Skeletal muscle cell (primary cell): ENCODE data around the gene DISC1.
"Not testable (repeated sequence)": the region's sequence is repeated elsewhere in the genome, so short reads cannot be mapped to it uniquely, and the experiment has no call there.

Source experiments
- DNase-seq: peaks from one replicate; pipeline ENCODE4 v3.0.0-alpha.2; 2010; ENCODE audit warnings: low read depth
- H3K4me3 ChIP-seq: 2 replicates; pipeline ENCODE4 v1.5.1; 2011; ENCODE audit warnings: low read depth, mild to moderate bottlenecking, control low read depth, low read length, moderate library complexity

DISC1 gene

DNA sequence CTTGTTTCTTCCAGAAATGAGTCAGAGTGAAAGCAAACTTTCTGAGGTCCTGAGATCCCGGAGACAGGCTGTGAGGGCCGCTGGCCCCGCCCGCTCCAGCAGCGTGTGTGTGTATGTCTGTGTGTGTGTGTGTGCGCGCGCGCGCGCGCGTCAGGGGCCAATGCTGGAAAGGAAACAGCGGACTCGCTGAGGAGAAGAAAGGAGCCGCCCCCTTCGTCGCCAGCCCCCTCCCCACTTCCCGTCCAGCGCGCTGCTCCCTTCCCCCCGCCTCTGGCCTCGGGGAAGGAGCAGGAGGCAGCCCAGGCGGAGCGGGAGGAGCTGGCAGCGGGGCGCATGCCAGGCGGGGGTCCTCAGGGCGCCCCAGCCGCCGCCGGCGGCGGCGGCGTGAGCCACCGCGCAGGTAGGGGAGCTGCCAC lies at the start of gene DISC1:
Gene DISC1 (plus strand): TSS at position 256 of the 416 bp plus-strand sequence. CDS start 78 bp downstream, at position 334.
- H3K4me3 ChIP-seq = peak within 1 kb of the TSS; percentile 83
- DNase-seq = peak; percentile 77

DNA sequence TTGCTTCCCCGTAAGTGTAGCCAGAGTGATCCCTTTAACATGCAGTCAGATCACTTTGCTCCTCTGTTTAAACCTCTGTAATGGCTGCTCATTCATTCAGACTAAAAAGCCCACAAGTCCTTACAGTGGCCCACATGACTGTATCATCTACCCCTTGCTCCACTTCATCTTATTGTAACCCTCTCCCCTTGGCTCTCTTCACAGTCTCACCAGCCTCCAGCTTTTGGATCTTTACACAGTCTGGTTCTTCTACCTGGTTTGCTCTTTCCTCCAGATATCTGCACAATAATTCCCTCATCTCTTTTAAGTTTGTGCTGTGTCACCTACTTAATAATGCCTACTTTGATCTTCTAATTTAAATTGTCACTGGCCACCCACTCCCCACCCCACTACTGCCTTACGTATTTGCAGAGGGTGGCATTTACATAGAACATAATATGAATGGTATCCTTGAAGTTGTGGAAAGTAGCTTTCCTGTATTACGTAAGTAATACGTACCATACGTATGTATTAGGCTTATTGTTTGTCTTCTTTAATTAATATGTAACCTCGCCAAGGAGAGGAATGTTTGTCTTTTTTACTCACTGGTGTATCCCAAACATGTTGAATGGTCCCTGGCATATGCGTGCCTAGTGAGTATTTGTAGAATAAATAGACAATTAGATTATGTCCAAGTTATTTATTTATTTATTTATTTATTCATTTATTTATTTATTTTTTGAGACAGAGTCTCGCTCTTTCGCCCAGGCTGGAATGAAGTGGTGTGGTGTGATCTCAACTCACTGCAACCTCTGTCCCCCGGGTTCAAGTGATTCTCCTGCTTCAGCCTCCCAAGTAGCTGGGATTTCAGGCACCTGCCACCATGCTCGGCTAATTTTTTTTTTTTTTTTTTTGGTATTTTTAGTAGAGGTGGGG lies 49.5 kb upstream of the DISC1 start:
- no peak overlapping the region for H3K4me3 ChIP-seq
- no peak for DNase-seq

DNA sequence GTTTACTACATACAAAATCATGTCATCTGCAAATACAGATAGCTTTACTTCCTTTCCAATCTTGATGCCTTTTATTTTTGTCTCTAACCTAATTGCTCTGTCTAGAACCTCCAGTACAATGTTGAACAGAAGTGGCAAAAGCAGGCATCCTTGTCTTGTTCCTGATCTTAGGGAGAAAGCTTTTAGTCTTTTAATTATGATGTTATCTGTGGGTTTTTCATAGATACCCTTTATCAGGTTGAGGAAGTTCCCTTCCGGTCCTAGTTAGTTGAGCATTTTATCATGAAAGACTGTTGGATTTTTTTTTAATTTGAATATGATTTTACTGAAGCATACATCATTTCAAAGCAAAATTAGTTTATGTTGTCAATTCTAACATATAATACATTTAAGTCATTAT lies 45.7 kb upstream of the DISC1 start:
- H3K4me3 ChIP-seq = no peak overlapping the region
- no peak for DNase-seq

DNA sequence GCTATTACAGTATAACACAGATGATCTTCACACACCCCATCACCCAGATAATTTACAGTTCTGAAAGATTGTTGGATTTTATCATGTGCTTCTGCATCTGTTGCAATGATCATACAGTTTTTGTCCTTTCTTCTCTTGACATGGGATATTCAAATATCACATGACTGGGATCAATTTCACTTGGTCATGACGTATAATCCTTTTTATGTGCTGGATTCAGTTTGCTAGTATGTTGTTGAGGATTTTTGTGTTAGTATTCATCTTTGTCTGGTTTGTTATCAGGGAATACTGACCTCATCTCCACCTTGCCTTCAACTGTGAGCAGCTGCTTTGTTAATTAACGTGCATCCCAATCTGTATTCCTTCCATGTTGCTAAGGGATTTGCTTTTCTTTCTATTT lies 44.7 kb upstream of the DISC1 start:
- DNase-seq = no peak

DNA sequence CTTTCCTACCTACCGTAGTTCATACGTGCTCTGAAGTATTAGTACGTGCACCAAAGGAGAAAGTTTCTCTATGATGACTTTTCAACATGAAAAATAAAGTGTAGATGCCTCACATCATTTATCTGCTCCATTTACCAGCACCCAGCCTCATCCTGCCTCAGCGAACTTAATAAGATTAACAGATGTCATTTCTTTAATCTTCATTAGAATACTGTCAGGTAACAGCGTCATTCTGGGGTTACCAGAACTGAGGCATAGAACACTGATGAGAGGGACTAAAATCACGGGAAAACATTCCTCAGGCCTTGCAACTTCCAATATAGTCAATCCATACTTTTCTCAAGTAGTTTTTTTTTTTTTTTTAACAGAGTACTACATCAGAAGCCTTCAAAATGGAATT lies 43.2 kb upstream of the DISC1 start:
- no peak for DNase-seq
- H3K4me3 ChIP-seq = no peak overlapping the region

More for the DNA sequence above, 44.7 kb upstream of the DISC1 start:
- H3K4me3 ChIP-seq = no peak overlapping the region

DNA sequence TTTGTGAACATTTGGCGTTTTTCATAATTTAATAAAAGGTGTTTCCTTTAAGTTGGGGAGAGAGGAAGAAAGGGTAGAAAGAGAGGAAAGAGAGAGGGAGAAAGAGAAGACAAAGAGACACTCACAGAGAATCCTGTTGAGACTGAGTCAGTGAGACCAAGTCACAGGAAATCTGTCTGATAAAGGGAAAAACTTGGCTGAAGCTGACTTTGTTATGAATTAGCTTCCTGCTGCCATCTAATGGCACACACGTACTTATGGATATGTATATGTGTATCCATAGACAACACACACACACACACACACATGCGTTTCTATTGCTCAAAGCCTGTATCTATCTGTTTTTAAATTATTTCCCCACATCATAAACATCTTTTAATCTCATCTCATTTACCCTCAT lies 42.5 kb upstream of the DISC1 start:
- H3K4me3 ChIP-seq = no peak overlapping the region
- peak; percentile 49 for DNase-seq

DNA sequence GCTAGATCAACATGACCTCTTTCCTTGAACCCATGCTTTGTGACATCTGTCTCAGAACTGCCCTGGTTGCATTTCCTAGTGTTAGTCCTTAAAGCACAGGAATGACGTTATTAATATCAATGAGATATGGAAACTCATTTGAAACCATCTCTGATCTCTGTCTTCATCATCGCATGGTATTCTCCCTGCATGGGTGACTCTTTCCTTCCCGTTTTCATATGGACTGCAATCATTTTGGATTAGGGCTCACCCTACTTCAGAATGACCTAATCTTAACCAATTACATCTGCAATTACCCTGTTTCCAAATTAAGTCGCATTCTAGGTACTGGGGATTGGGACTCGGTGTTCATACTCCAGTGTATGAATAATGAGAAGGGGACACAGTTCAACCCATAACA lies 41.7 kb upstream of the DISC1 start:
- no peak for DNase-seq

DNA sequence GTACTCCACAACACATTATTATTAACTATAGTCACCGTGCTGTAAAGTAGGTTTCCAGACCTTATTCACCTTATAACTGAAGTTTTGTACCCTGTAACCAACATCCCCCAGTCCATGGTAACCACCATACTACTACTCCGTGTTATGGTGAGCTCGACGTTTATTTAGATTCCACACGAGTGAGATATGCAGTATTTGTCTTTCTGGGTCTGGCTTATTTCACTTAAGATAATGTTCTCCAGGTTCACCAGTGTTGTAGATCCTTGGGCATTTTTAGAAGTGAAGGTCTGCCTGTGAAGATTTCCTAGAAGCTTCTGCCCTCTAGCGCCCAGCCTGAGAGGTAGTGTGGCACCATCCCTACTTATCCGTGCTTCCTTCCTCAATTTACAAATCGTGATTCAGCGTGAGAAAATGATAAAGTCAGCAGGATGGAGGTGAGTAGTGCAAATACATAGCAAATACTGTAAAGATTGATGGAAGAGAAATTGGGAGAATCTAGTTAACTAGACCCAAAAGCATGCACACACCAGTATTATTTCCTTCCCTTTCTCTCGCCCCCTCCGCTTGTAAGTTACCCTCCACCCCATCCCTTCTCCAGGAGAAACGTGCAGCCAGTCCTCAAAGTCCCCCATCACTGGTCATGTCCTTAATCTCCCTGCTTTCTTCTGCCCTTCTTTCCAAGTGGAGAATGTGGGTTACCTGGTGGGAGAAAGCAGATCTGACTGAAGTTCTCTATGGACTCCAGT lies 36.0 kb upstream of the DISC1 start:
- peak; percentile 31 for DNase-seq
- H3K4me3 ChIP-seq = no peak overlapping the region

More for the DNA sequence above, 41.7 kb upstream of the DISC1 start:
- H3K4me3 ChIP-seq = no peak overlapping the region

DNA sequence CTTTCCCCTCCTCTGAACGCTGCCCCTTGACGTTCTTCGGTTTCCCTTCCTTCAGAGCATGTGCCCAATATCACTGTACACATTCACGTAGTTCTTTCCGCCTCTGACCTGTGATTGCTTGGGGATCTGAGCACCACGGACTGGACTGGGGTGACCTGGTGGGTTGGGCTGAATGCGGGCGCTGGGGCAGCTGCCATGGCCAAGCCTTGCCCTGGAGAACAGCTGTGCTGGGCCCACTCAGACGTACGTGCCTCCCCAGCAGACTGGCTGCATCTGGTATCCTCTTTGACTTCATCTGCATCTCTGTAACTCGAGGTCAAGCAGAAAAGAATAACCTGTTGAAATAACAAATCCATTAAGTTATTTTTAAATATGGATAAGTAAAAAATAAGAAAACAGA lies 35.1 kb upstream of the DISC1 start:
- H3K4me3 ChIP-seq = no peak overlapping the region
- DNase-seq = no peak

DNA sequence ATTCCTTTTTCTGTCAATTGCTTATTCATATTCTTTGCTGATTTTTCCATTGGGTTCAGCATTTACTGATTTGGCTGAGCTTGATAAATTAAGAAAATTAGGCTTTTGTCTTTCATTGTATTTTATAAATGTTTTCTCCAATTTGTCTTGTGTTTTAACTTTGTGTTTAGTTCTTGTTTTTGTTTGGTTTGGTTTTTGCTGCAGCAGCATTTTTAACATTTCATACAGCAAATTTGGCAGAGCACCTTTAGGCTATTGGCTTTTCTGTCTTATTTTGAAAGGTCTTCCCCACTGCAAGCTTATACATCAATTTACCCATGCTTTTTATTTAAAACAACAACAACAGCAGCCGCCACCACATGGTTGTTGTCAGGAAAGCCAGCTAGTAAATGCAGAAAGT lies 33.8 kb upstream of the DISC1 start:
- H3K4me3 ChIP-seq = no peak overlapping the region
- no peak for DNase-seq

DNA sequence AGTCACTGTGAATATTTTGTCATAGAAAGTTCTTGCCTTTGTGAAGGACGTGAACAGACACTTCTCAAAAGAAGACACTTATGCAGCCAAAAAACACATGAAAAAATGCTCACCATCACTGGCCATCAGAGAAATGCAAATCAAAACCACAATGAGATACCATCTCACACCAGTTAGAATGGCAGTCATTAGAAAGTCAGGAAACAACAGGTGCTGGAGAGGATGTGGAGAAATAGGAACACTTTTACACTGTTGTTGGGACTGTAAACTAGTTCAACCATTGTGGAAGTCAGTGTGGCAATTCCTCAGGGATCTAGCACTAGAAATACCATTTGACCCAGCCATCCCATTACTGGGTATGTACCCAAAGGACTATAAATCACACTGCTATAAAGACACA lies 33.3 kb upstream of the DISC1 start:
- not testable (repeated sequence) for H3K4me3 ChIP-seq, DNase-seq

DNA sequence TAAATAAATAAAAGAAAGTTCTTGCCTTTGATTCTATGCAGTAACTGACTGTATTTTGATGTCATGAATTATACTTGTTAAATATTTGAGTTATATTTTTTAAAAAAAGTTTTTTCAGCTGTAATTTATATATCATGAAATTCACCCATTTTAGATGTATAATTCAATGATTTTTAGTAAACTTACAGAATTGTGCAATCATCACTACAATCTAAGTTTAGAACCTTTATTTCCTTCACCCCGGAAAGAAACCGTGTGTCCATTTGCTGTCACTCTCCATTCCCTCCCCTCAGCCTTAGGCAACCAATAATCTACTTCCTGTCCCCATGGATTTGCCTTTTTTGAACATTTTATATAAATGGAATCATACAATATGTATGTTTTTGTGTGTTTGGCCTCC lies 32.5 kb upstream of the DISC1 start:
- DNase-seq = no peak
- no peak overlapping the region for H3K4me3 ChIP-seq

DNA sequence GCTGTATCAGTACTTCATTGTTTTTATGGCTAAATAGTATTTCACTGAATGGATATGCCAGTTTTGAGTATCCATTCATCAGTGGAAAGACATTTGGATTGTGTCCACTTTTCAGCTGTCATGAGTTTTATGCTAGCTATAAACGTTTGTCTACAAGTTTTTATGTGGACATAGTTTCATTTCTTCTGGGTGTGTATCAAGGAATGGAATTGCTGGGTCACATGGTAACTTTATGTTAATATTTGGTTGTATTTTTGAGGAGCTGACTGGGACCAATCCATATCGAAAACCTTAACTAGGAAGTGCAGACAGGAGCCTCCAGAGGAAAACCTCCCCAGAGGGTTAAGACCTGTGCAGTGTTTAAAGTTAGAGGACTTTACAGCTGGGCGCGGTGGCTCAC lies 31.8 kb upstream of the DISC1 start:
- no peak for DNase-seq
- H3K4me3 ChIP-seq = no peak overlapping the region

DNA sequence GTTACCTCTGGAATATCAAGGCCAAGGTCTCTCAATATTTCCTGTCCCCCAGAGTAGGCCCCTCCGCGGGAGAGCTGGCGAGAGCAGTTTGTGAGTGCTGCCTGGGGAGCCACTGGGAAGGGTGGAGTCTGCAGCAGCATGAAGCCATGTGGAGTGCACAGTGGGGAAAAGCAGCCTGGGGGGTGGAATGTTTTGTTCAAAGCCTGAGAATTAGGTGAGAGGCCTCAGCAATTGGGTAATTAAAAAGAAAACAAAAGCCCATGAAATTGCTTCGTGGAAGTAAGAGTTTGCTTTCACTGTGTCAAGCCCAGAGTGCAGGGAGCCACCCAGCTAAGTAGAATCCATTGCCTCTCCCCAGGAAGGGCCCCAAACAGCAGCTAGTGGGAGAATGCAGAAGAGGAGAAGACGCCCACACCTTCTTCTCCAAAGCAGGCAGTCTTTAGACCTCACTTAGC lies 30.2 kb upstream of the DISC1 start:
- no peak for DNase-seq
- H3K4me3 ChIP-seq = no peak overlapping the region

DNA sequence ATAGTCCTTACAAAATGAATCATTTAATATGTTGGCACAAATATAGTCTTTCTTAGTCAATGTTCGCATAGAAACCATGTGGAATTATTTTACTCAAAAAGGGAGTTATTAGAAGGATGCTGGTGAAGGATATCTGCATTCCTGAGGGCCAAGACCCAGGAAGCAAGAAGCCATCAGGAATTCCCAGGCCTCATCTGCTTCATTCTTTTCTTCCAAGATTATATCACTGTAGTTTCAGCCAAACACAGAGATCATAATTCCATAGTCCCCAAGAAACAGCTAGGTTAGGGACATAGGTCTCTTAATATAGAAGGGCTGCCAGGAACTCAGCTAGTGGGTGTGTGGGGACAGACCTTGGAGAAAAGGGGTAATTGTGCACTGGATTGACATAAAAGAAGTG lies 28.6 kb upstream of the DISC1 start:
- DNase-seq = no peak
- no peak overlapping the region for H3K4me3 ChIP-seq

DNA sequence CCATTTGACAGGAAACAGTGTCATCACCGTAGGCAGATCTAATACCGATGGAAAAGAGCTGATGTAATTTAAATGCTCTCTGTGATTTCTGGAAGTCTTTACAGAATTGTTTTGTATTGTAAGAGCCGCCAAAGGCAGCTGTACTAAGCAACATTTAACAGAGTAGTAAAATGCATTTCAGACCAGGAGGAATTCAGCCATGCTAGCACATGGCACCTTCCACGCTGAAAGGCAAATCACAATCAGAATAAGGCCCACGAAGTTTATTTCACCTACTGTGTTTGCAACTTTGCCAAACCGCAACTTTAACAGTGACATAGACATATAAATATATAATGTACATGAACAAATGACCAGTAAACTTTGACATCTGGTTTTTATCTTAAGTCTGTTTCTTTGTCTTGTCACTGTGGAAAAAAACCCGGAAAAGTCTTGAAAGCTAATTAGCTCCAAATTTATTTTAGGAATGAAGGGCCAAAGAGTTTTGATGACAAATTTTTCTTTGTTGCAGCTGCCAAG lies 26.1 kb upstream of the DISC1 start:
- no peak for DNase-seq
- H3K4me3 ChIP-seq = no peak overlapping the region

DNA sequence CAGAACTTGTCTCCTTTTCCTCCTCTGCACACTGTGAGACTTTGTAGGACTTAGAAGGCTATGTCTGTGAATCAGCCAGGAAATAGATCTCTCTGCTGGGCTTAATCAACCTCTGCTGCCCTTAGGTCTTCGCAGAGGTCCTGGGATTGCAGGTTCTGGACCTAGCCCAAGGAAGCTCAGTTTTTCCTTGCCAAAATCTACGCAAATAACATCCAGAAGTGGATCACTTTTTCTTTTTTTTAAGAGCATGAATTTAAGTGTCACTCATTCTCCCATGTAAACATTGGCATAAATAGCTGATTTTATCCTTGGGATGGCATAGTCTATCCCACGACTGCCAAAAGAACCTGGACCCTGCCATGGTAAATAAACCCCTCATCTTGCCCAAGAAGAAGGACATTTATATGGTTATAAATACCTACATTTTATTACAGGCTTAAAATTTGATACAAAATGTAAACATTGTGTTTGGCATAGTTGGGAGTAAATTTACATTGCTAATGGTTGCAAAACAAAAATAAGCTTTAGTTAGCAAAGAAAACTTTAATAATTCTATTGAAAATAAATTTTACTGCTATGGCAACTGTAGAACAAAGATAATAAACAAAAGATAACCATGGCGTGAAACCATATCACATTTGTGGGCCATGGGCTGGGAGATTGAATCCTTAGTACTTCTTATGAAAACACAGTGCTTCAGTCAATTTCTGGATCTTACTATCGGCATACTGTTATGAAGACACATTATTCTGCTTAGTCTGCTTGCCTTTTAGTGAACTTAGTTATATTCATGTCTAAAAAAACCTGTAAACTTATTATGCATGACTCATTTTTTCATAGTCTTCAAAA lies 24.5 kb upstream of the DISC1 start:
- DNase-seq = no peak
- no peak overlapping the region for H3K4me3 ChIP-seq

DNA sequence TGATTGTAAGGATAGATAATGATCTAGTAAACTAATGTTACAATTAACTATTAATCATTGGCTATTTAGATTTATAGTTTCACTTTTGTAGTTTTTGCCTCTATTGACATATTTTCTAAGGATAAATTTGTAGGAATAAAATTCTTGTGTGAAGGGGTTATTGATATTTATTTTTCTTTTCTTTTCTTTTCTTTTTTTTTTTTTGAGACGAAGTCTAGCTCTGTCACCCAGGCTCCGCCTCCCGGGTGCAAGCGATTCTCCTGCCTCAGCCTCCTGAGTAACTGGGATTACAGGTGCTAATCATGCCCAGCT lies 24.0 kb upstream of the DISC1 start:
- no peak for DNase-seq
- H3K4me3 ChIP-seq = no peak overlapping the region

DNA sequence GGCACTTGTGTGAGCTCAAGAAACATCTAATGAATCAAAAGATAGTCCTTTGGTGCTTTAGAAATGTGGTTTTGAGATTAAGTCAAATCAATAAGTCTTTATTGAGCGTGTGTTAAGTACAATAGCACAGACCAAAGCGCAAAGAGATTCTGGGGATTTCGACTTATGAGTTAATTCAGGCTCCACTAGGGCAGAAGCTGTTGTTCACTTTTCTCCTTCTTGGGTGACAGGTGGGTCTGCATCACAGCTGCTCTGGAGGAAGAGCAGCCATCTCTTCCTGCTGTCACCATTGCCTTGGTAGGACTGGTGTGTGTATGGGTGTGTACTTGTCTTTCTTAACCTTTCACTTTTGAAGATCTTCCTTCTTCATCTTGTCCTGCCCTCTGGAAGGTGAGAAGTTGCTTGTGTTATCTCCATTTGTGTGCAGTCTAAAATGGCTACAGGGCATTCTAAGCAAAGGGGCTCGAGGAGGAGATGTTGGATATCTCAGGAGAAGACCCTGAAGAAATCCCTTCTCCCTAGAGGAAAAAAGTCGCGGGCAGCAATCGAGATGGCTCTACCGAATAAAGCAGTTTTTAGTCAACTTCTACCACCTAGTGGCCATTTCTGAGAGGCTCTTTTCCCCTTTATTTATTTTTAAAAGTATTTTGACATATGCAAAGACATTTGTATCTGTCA lies 22.9 kb upstream of the DISC1 start:
- DNase-seq = no peak
- H3K4me3 ChIP-seq = peak overlapping the region; percentile 51
